KMS-11 (cell line): Measurements from ENCODE around the gene DPH6.
"Not testable (repeated sequence)": the region's sequence is repeated elsewhere in the genome, so short reads cannot be mapped to it uniquely, and the experiment has no call there.

Experiments used
- H2AFZ ChIP-seq: fragments of 200-600 bp; sonication (generic); 2 replicates; pipeline ENCODE4 v1.6.1; 2016; ENCODE audit warnings: antibody characterized with exemption, mixed run types, low read depth
- H3K27ac ChIP-seq: fragments of 200-600 bp; sonication (generic); 2 replicates; pipeline ENCODE4 v1.6.1; 2016; ENCODE audit warnings: mild to moderate bottlenecking, mixed run types
- H3K27me3 ChIP-seq: fragments of 200-600 bp; sonication (generic); 2 replicates; pipeline ENCODE4 v1.6.1; 2017; ENCODE audit warnings: mild to moderate bottlenecking, low read depth, mixed run types, moderate library complexity; ENCODE audit not compliant: insufficient read depth
- H3K36me3 ChIP-seq: fragments of 200-600 bp; sonication (generic); 2 replicates; pipeline ENCODE4 v1.6.1; 2017; ENCODE audit warnings: mild to moderate bottlenecking, mixed run types; ENCODE audit not compliant: insufficient read depth
- H3K4me1 ChIP-seq: fragments of 200-600 bp; sonication (generic); 2 replicates; pipeline ENCODE4 v1.6.1; 2016; ENCODE audit warnings: mild to moderate bottlenecking, low read depth, mixed run types; ENCODE audit not compliant: poor library complexity, severe bottlenecking
- H3K4me2 ChIP-seq: fragments of 200-600 bp; sonication (generic); 2 replicates; pipeline ENCODE4 v1.7.0; 2016; ENCODE audit warnings: mild to moderate bottlenecking, mixed run types
- H3K4me3 ChIP-seq: fragments of 200-600 bp; sonication (generic); IDR thresholded peaks from 2 replicates; pipeline ENCODE4 v1.6.1; 2017; ENCODE audit warnings: low read depth, low read length, mixed read lengths; ENCODE audit not compliant: insufficient read depth
- H3K79me2 ChIP-seq: fragments of 200-600 bp; sonication (generic); 2 replicates; pipeline ENCODE4 v1.6.1; 2016; ENCODE audit warnings: low read depth, mixed run types; ENCODE audit not compliant: insufficient read depth
- H3K9ac ChIP-seq: fragments of 200-600 bp; sonication (generic); 2 replicates; pipeline ENCODE4 v1.6.1; 2016; ENCODE audit warnings: mild to moderate bottlenecking, mixed run types
- H4K20me1 ChIP-seq: fragments of 200-600 bp; sonication (generic); 2 replicates; pipeline ENCODE4 v1.6.1; 2016; ENCODE audit warnings: mild to moderate bottlenecking, mixed run types; ENCODE audit not compliant: insufficient read depth
- CTCF ChIP-seq: fragments of 200-600 bp; sonication (generic); conservative IDR thresholded peaks from 2 replicates; pipeline ENCODE4 v1.6.1; 2017; ENCODE audit warnings: low read depth, mild to moderate bottlenecking, antibody characterized with exemption, low read length, moderate library complexity, mixed read lengths

Gene DPH6

GRCh38 chr15:35410775-35411174 lies 135.2 kb downstream of the DPH6 start:
- Histone ChIP-seq H3K27ac (no peak overlapping the region), H3K79me2 (no peaks in the 10 kb centered on the region), H3K9ac (no peak overlapping the region), H3K4me3 (no peak overlapping the region), H4K20me1 (no peaks in the 10 kb centered on the region), H3K4me2 (no peak overlapping the region), H2AFZ (no peak overlapping the region), H3K4me1 (no peaks in the 10 kb centered on the region), H3K36me3 (no peaks in the 10 kb centered on the region), H3K27me3 (no peaks in the 10 kb centered on the region)
- TF ChIP-seq CTCF: no peak

GRCh38 chr15:35399901-35400300 lies 146.1 kb downstream of the DPH6 start:
- Histone ChIP-seq H3K4me1 (no peaks in the 10 kb centered on the region), H3K79me2 (no peaks in the 10 kb centered on the region), H3K4me2 (no peak overlapping the region), H4K20me1 (no peaks in the 10 kb centered on the region), H2AFZ (no peak overlapping the region), H3K36me3 (no peaks in the 10 kb centered on the region), H3K27me3 (no peaks in the 10 kb centered on the region), H3K4me3 (no peak overlapping the region), H3K9ac (no peak overlapping the region), H3K27ac (no peak overlapping the region)
- no peak for TF ChIP-seq CTCF

DNA sequence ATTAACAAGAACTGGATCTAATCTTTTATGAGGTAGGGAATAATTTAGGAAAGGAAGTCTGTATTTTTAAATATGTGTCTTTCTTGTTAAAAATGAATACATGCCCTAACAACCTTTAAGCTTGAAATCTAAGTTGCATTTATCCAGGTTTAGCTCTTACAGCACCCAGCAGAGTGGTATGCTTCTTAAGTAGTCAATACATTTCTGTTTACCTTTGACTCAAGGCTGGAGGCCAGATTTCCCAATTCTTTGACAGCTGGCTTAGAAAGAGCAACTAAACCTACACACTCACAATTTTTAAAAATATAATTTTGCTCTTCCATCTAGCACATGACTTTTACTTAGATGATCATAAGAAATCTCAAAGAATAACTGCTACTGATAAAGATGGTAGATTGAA lies 148.9 kb downstream of the DPH6 start:
- no peak for TF ChIP-seq CTCF
- no peak overlapping the region for H3K4me3 ChIP-seq
- H3K27ac ChIP-seq: no peak overlapping the region
- H4K20me1 ChIP-seq: no peaks in the 10 kb centered on the region
- H2AFZ ChIP-seq: no peak overlapping the region
- no peaks in the 10 kb centered on the region for H3K27me3 ChIP-seq
- H3K4me1 ChIP-seq: no peaks in the 10 kb centered on the region
- H3K36me3 ChIP-seq: no peaks in the 10 kb centered on the region
- H3K4me2 ChIP-seq: no peak overlapping the region
- no peak overlapping the region for H3K9ac ChIP-seq
- H3K79me2 ChIP-seq: no peaks in the 10 kb centered on the region

DNA sequence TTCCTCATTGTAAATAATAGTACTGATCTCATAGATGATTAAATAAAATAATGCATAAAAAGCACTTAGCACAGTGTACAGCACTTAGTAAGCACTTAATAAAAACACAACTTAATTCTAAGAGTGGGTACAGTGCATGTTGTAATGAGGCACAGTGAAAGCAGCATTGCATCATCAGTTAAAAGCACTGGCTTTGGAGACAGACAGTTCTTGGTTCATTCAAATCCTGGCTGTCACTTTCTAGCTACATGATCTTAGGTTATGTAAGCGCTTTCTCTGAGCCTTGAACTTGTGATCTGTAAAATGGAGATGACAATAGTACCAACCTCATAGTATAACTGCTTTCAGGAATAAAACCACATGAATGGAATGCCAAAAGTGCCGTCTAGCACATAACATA lies 151.5 kb downstream of the DPH6 start:
- no peaks in the 10 kb centered on the region for H3K27me3 ChIP-seq
- H3K4me1 ChIP-seq: no peaks in the 10 kb centered on the region
- H3K79me2 ChIP-seq: no peaks in the 10 kb centered on the region
- H3K9ac ChIP-seq: no peak overlapping the region
- no peak for TF ChIP-seq CTCF
- H3K4me2 ChIP-seq: no peak overlapping the region
- H2AFZ ChIP-seq: no peak overlapping the region
- no peaks in the 10 kb centered on the region for H3K36me3 ChIP-seq
- H3K4me3 ChIP-seq: no peak overlapping the region
- H3K27ac ChIP-seq: no peak overlapping the region
- H4K20me1 ChIP-seq: no peaks in the 10 kb centered on the region

GRCh38 chr15:35393398-35393797 lies 152.6 kb downstream of the DPH6 start:
- no peaks in the 10 kb centered on the region for H4K20me1 ChIP-seq
- no peaks in the 10 kb centered on the region for H3K27me3 ChIP-seq
- H3K79me2 ChIP-seq: no peaks in the 10 kb centered on the region
- no peak overlapping the region for H3K4me2 ChIP-seq
- no peaks in the 10 kb centered on the region for H3K4me1 ChIP-seq
- H2AFZ ChIP-seq: no peak overlapping the region
- H3K4me3 ChIP-seq: no peak overlapping the region
- H3K9ac ChIP-seq: no peak overlapping the region
- no peaks in the 10 kb centered on the region for H3K36me3 ChIP-seq
- no peak for TF ChIP-seq CTCF
- H3K27ac ChIP-seq: no peak overlapping the region

GRCh38 chr15:35391408-35391984 lies 154.5 kb downstream of the DPH6 start:
- not testable (repeated sequence) for H3K9ac ChIP-seq, H3K4me3 ChIP-seq, H3K27me3 ChIP-seq, H3K27ac ChIP-seq, H4K20me1 ChIP-seq, H2AFZ ChIP-seq, H3K4me1 ChIP-seq, H3K4me2 ChIP-seq, H3K36me3 ChIP-seq, H3K79me2 ChIP-seq
